Stimulated activated CD4-positive, alpha-beta T cell treated with anti-CD3 and anti-CD28 coated beads, TNF-alpha, amount 100 ng/mL, for 24 hours (primary cell): ENCODE measurements around the gene CHST13.

Source experiments
- DNase-seq, 3 experiments: peaks; one replicate each; pipeline ENCODE4 v3.0.0-alpha.2; 2020; ENCODE audit warnings: low read depth in 3 of 3

The CHST13 gene

GRCh38 chr3:126553284-126554084, 29.5 kb downstream of the CHST13 start:
- DNase-seq, result no peak

GRCh38 chr3:126554560-126555525, 30.9 kb downstream of the CHST13 start:
- DNase-seq, result no peak

- no peak for DNase-seq
These were observed 32.1 kb downstream of the CHST13 start for GRCh38 chr3:126555795-126556636.

- no peak for DNase-seq
These were observed 32.9 kb downstream of the CHST13 start for GRCh38 chr3:126556637-126557414.

GRCh38 chr3:126557415-126557745, 33.4 kb downstream of the CHST13 start:
- no peak for DNase-seq

- DNase-seq, result no peak
These were observed 33.8 kb downstream of the CHST13 start for GRCh38 chr3:126557761-126558160.

GRCh38 chr3:126558336-126559071, 34.5 kb downstream of the CHST13 start, which contains the start of gene C3orf22:
TSS of gene C3orf22 (minus strand) at chr3:126558932. CDS start at chr3:126553390, 5,542 bp downstream.
- DNase-seq, result no peak

- no peak for DNase-seq
These were observed 38.9 kb downstream of the CHST13 start for GRCh38 chr3:126562737-126563276.

- DNase-seq, result no peak
These were observed 43.9 kb downstream of the CHST13 start for GRCh38 chr3:126567696-126568438.

GRCh38 chr3:126568776-126569342, 44.9 kb downstream of the CHST13 start:
- DNase-seq, result no peak

GRCh38 chr3:126569390-126569975, 45.5 kb downstream of the CHST13 start:
- DNase-seq, result no peak

- DNase-seq, result no peak
These were observed 46.2 kb downstream of the CHST13 start for GRCh38 chr3:126570103-126570541.

GRCh38 chr3:126571078-126571477, 47.1 kb downstream of the CHST13 start:
- no peak for DNase-seq

- no peak for DNase-seq
These were observed 49.6 kb downstream of the CHST13 start for GRCh38 chr3:126573492-126574117.

GRCh38 chr3:126577261-126577660, 53.3 kb downstream of the CHST13 start:
- DNase-seq, result no peak

GRCh38 chr3:126578702-126579101, 54.7 kb downstream of the CHST13 start:
- DNase-seq, result no peak

- no peak for DNase-seq
These were observed 56.8 kb downstream of the CHST13 start for GRCh38 chr3:126580746-126581145.

- DNase-seq, result no peak
These were observed 57.6 kb downstream of the CHST13 start for GRCh38 chr3:126581569-126581968.
